CD4-positive, CD25-positive, alpha-beta regulatory T cell (primary cell): ENCODE data around the gene COX7A2. TPM values are rescaled to one million over a fixed set of nuclear protein-coding genes. Genes with fewer than 3 reads are reported as not detected.

ENCODE experiments used
- ATAC-seq, 2 donors: fragments of 150-1000 bp; cut with Tn5 transposase; one replicate each; pipeline ENCODE4 v1.10.0; 2021; ENCODE audit warnings: low read depth in 2 of 2, moderate number of reproducible peaks in 2 of 2, moderate library complexity in 1 of 2
- DNase-seq, 3 donors: peaks; one replicate each; pipeline versions ENCODE4 v3.0.0 to v3.0.0-alpha.2; 2012 to 2022; ENCODE audit warnings: mixed read lengths in 1 of 3
- H3K27ac ChIP-seq: one replicate; pipeline ENCODE4 v1.7.0; 2013; ENCODE audit warnings: mild to moderate bottlenecking, low read length; ENCODE audit not compliant: insufficient read depth, poor library complexity, severe bottlenecking
- H3K27me3 ChIP-seq: one replicate; pipeline ENCODE4 v1.7.0; 2013; ENCODE audit warnings: low read length; ENCODE audit not compliant: control insufficient read depth, insufficient read depth
- H3K36me3 ChIP-seq: one replicate; pipeline ENCODE4 v1.7.0; 2013; ENCODE audit warnings: mild to moderate bottlenecking, low read length, moderate library complexity; ENCODE audit not compliant: control insufficient read depth, insufficient read depth
- H3K4me1 ChIP-seq: 2 replicates; pipeline ENCODE4 v1.7.0; 2013; ENCODE audit warnings: mild to moderate bottlenecking, low read length; ENCODE audit not compliant: insufficient read depth, control insufficient read depth, poor library complexity, severe bottlenecking
- H3K4me3 ChIP-seq: one replicate; pipeline ENCODE4 v1.7.0; 2013; ENCODE audit warnings: low read depth, mild to moderate bottlenecking, low read length, moderate library complexity
- H3K9me3 ChIP-seq, 2 experiments: 1 replicate in 1 of 2; 2 replicates in 1 of 2; pipeline ENCODE4 v1.7.0; 2013; ENCODE audit warnings: low read length in 2 of 2, mild to moderate bottlenecking in 1 of 2, moderate library complexity in 1 of 2; ENCODE audit not compliant: control insufficient read depth in 2 of 2
- H3K27ac Mint-ChIP-seq, 3 donors: one replicate each; pipeline ENCODE4 v1.8.0; 2020 to 2022; ENCODE audit warnings: mild to moderate bottlenecking in 3 of 3, mixed read lengths in 3 of 3, moderate library complexity in 2 of 3
- H3K27me3 Mint-ChIP-seq: one replicate; pipeline ENCODE4 v1.8.0; 2022; ENCODE audit warnings: mild to moderate bottlenecking, mixed read lengths
- H3K36me3 Mint-ChIP-seq: one replicate; pipeline ENCODE4 v1.8.0; 2020; ENCODE audit warnings: mixed read lengths
- H3K4me1 Mint-ChIP-seq, 4 donors: one replicate each; pipeline ENCODE4 v1.8.0; 2020 to 2022; ENCODE audit warnings: mixed read lengths in 4 of 4, mild to moderate bottlenecking in 1 of 4
- H3K4me3 Mint-ChIP-seq, 4 donors: one replicate each; pipeline ENCODE4 v1.8.0; 2020 to 2022; ENCODE audit warnings: mild to moderate bottlenecking in 4 of 4, mixed read lengths in 4 of 4, moderate library complexity in 3 of 4
- H3K9me3 Mint-ChIP-seq, 7 donors: one replicate each; pipeline ENCODE4 v1.8.0; 2020 to 2022; ENCODE audit warnings: mixed read lengths in 7 of 7, mild to moderate bottlenecking in 3 of 7, moderate library complexity in 2 of 7
- polyA plus RNA-seq, 4 donors: library from polyadenylated mRNA; unstranded; fragments of 300-500 nt; fragmentation: Illumina TruSeq; gene quantifications; one replicate each; pipeline ENCODE4 v1.2.3, GENCODE V29; 2021
- total RNA-seq: library from RNA; stranded (reverse); gene quantifications from one replicate; pipeline ENCODE4 v1.2.3, GENCODE V29; 2022

Gene COX7A2
- total and polyA plus RNA-seq, 5 donors from 2014 or later, result 216 to 1,158 (median 996) TPM

DNA sequence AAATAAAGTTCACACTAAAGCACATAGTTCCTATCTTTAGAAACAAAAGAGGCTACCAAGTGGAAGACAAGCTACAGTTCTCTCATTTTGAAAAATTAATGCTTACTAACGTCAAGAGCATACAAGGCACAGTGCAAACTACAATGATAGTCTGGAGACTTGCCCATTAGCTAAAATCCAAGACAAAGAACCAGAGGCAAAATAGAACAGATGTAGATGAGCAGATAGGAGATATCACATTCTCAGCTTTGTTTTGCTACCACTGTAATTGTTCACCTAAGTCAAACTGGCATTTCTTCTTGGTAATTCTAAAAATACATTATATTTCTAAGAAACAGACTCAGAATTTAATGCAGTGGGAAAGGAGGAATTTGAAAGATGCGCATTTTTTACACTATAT, 35.8 kb upstream of the COX7A2 start:
- H3K4me3 ChIP-seq, result peak overlapping the region; percentile 45
- no peak for DNase-seq
- Mint-ChIP-seq H3K4me3 (peak overlapping the region in 1 of 4 donors; percentile 31), H3K27me3 (no peaks in the 10 kb centered on the region), H3K27ac (peak overlapping the region in 1 of 3 donors; percentile 20), H3K9me3 (no peaks in the 10 kb centered on the region), H3K4me1 (peaks cover 36 to 70% (median 48%) of the 10 kb centered on the region in 4 donors), H3K36me3 (peaks cover 12% of the 10 kb centered on the region)
- H3K4me1 ChIP-seq, result peaks cover 43% of the 10 kb centered on the region
- H3K36me3 ChIP-seq, result peaks cover 4% of the 10 kb centered on the region
- H3K9me3 ChIP-seq, result no peaks in the 10 kb centered on the region
- no peaks in the 10 kb centered on the region for H3K27me3 ChIP-seq
- no peak for ATAC-seq
- H3K27ac ChIP-seq, result no peak overlapping the region

GRCh38 chr6:75278474-75279077, 35.0 kb upstream of the COX7A2 start:
- Histone ChIP-seq H3K27me3 (no peaks in the 10 kb centered on the region), H3K4me3 (peak overlapping the region; percentile 45), H3K4me1 (peaks cover 37% of the 10 kb centered on the region), H3K9me3 (no peaks in the 10 kb centered on the region), H3K27ac (no peak overlapping the region), H3K36me3 (peaks cover 8% of the 10 kb centered on the region)
- ATAC-seq, result no peak
- Mint-ChIP-seq H3K9me3 (no peaks in the 10 kb centered on the region), H3K36me3 (peaks cover 12% of the 10 kb centered on the region), H3K27ac (peak overlapping the region; percentile 1 to 36 (median 9)), H3K4me1 (peaks cover 45 to 78% (median 56%) of the 10 kb centered on the region in 4 donors), H3K27me3 (no peaks in the 10 kb centered on the region), H3K4me3 (peak overlapping the region; percentile 0 to 29 (median 2))
- no peak for DNase-seq

GRCh38 chr6:75275067-75275466, 31.5 kb upstream of the COX7A2 start:
- H3K27me3 Mint-ChIP-seq, result no peaks in the 10 kb centered on the region
- H3K4me1 Mint-ChIP-seq, result peaks cover 56 to 80% (median 69%) of the 10 kb centered on the region in 4 donors
- H3K36me3 ChIP-seq, result peaks cover 22% of the 10 kb centered on the region
- DNase-seq (no peak), ATAC-seq (no peak)
- H3K9me3 Mint-ChIP-seq, result no peaks in the 10 kb centered on the region
- H3K36me3 Mint-ChIP-seq, result peaks cover 30% of the 10 kb centered on the region
- H3K27ac Mint-ChIP-seq, result peak overlapping the region in 2 of 3 donors; percentile 56 to 72
- H3K27ac ChIP-seq, result no peak overlapping the region
- no peak overlapping the region for H3K4me3 ChIP-seq
- H3K4me3 Mint-ChIP-seq, result peak overlapping the region in 3 of 4 donors; percentile 0 to 30 (median 29)
- no peaks in the 10 kb centered on the region for H3K27me3 ChIP-seq
- peaks cover 15% of the 10 kb centered on the region for H3K4me1 ChIP-seq
- H3K9me3 ChIP-seq, result no peaks in the 10 kb centered on the region

GRCh38 chr6:75273009-75273408, 29.4 kb upstream of the COX7A2 start:
- H3K4me1 ChIP-seq, result no peaks in the 10 kb centered on the region
- no peaks in the 10 kb centered on the region for H3K9me3 Mint-ChIP-seq
- no peak overlapping the region for H3K27ac ChIP-seq
- DNase-seq (no peak), ATAC-seq (no peak)
- no peak overlapping the region for H3K27ac Mint-ChIP-seq
- no peak overlapping the region for H3K4me3 Mint-ChIP-seq
- peaks cover 25% of the 10 kb centered on the region for H3K36me3 ChIP-seq
- no peaks in the 10 kb centered on the region for H3K27me3 ChIP-seq
- no peaks in the 10 kb centered on the region for H3K27me3 Mint-ChIP-seq
- no peaks in the 10 kb centered on the region for H3K9me3 ChIP-seq
- H3K4me3 ChIP-seq, result no peak overlapping the region
- H3K36me3 Mint-ChIP-seq, result peaks cover 32% of the 10 kb centered on the region
- H3K4me1 Mint-ChIP-seq, result peaks cover 56 to 77% (median 65%) of the 10 kb centered on the region in 4 donors

DNA sequence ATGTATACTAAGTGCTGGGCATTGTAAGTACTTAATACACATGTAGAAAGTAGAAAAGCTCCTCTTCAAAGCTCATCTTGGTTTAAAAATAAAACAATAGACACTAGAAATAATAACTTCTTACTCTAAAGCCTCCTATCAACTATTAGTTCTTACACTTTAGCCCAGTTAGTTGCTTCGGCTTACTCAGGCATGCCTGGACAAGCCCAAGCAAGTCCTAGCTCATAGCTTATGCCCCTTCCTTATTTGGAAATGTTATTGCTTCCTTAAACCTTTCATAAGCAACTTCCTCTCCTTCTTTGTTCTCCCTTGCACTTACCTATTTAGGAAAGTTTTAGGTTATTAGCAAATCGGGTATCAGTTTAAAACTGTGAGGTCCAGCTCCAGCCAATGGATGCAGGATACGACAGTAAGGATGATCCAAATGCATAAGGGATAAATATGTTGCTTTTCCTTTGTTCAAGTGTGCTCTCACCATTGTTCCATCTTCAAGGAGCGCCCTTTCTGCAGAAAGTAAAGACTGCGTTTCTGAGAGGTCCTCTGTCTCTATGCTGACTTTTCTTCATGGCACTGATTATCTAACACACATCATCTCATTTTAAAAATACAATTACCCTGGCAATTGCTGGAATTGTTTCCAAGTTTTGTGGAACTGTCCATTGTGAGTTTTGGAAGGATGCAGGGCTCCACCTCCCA, 28.7 kb upstream of the COX7A2 start:
- no peaks in the 10 kb centered on the region for H3K27me3 Mint-ChIP-seq
- Histone ChIP-seq H3K4me3 (no peak overlapping the region), H3K4me1 (no peaks in the 10 kb centered on the region), H3K9me3 (no peaks in the 10 kb centered on the region), H3K27ac (no peak overlapping the region), H3K27me3 (no peaks in the 10 kb centered on the region), H3K36me3 (peaks cover 25% of the 10 kb centered on the region)
- peaks cover 32% of the 10 kb centered on the region for H3K36me3 Mint-ChIP-seq
- H3K4me3 Mint-ChIP-seq, result no peak overlapping the region
- no peaks in the 10 kb centered on the region for H3K9me3 Mint-ChIP-seq
- H3K27ac Mint-ChIP-seq, result peak overlapping the region in 2 of 3 donors; percentile 26 to 47
- peaks cover 56 to 81% (median 67%) of the 10 kb centered on the region in 4 donors for H3K4me1 Mint-ChIP-seq
- DNase-seq, result peak in 1 of 3 donors; percentile 49
- ATAC-seq, result no peak

DNA sequence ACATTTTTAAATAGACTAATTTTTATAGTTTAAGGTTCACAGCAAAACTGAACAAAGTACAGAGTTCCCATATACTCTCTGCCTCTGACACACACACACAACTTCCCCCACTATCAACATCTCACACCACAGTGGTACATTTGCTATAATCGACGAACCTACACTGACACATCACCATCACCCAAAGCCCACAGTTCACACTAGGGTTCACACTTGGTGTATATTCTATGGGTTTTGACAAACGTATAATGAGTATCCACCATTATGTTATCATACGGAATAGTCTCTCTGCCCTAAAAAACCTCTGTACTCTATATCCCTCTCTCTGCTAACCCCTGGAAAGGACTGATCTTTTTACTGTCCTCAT, 25.4 kb upstream of the COX7A2 start:
- Mint-ChIP-seq H3K27ac (no peak overlapping the region), H3K4me1 (peaks cover 37 to 58% (median 49%) of the 10 kb centered on the region in 4 donors), H3K4me3 (no peak overlapping the region), H3K9me3 (no peaks in the 10 kb centered on the region), H3K27me3 (no peaks in the 10 kb centered on the region), H3K36me3 (peaks cover 24% of the 10 kb centered on the region)
- Histone ChIP-seq H3K27me3 (no peaks in the 10 kb centered on the region), H3K27ac (no peak overlapping the region), H3K4me3 (no peak overlapping the region), H3K9me3 (no peaks in the 10 kb centered on the region), H3K4me1 (no peaks in the 10 kb centered on the region), H3K36me3 (peaks cover 26% of the 10 kb centered on the region)
- ATAC-seq, result no peak
- DNase-seq, result no peak

DNA sequence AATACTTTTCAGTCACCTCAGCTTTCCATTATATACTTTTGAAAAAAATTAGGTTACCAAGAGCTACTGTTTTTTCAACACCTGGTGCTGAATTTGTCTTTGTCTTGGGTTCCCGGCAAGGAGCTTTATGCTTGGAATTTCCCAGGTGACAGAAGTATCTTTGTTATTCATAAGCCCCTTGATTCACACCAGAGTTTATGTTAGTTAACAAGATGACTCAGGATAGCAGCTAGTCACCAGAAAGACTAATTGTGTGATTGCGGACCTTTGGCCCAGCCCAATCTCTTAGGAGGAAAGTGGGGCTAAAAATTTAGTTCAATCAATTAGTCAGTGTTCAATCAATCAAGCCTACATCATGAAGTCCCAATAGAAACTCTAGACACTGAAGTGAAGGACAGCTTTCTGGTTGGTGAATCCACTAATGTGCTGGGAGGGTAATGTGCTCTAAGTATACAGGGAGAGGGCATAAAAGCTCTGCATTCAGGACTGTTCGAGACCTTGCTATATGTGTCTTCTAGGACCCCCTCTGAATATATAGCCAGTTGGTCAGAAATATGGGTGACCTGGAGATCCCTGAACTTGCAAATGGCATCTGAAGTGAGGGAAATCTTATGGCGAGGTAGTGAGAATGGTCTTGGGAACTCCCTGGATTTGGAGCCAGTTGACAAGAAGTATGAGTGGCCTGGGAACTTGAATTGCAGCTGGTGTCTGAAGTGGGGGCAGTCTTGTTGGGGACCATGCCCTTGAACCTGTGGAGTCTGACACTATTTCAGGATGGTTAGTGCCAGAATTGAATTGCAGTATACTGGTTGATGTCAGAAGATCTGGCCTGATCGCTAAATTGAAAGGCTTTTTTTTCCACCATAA, 24.8 kb upstream of the COX7A2 start:
- no peaks in the 10 kb centered on the region for H3K4me1 ChIP-seq
- Mint-ChIP-seq H3K36me3 (peaks cover 24% of the 10 kb centered on the region), H3K27ac (peak overlapping the region in 2 of 3 donors; percentile 3 to 82), H3K4me1 (peaks cover 34 to 54% (median 45%) of the 10 kb centered on the region in 4 donors), H3K9me3 (no peaks in the 10 kb centered on the region), H3K4me3 (no peak overlapping the region), H3K27me3 (no peaks in the 10 kb centered on the region)
- ATAC-seq, result no peak
- H3K9me3 ChIP-seq, result no peaks in the 10 kb centered on the region
- no peak overlapping the region for H3K4me3 ChIP-seq
- no peak overlapping the region for H3K27ac ChIP-seq
- no peaks in the 10 kb centered on the region for H3K27me3 ChIP-seq
- peaks cover 32% of the 10 kb centered on the region for H3K36me3 ChIP-seq
- no peak for DNase-seq
